Neural cell (in vitro differentiated cells): ENCODE results near the gene PDE7B. TPM values are rescaled to one million over a fixed set of nuclear protein-coding genes. Genes with fewer than 3 reads are reported as not detected.

Experiments used
- H2AFZ ChIP-seq: fragments of 200-600, 300-800 bp; sonication (generic), shearing (Covaris generic); 2 replicates; pipeline ENCODE4 v1.6.0; 2014; ENCODE audit warnings: low read depth, mild to moderate bottlenecking, antibody characterized with exemption, low read length, moderate library complexity
- H3F3A ChIP-seq: fragments of 200-600 bp; shearing (Covaris generic); 2 replicates; pipeline ENCODE4 v1.6.1; 2016; ENCODE audit warnings: mild to moderate bottlenecking, moderate library complexity, mixed read lengths, antibody characterized with exemption, low read length; ENCODE audit not compliant: insufficient read depth, poor library complexity, severe bottlenecking
- H3K27ac ChIP-seq: fragments of 200-600, 300-800 bp; sonication (generic), shearing (Covaris generic); 2 replicates; pipeline ENCODE4 v1.5.1; 2014; ENCODE audit warnings: mild to moderate bottlenecking, low read length, moderate library complexity
- H3K27me3 ChIP-seq: fragments of 300-800, 200-600 bp; sonication (generic), shearing (Covaris generic); 2 replicates; pipeline ENCODE4 v1.6.0; 2014; ENCODE audit warnings: mild to moderate bottlenecking, low read depth, low read length, moderate library complexity; ENCODE audit not compliant: insufficient read depth
- H3K36me3 ChIP-seq: fragments of 300-800, 200-600 bp; sonication (generic), shearing (Covaris generic); 2 replicates; pipeline ENCODE4 v1.5.1; 2014; ENCODE audit warnings: mild to moderate bottlenecking, antibody characterized with exemption, low read length, moderate library complexity; ENCODE audit not compliant: insufficient read depth
- H3K4me2 ChIP-seq: fragments of 300-800, 200-600 bp; sonication (generic), shearing (Covaris generic); 2 replicates; pipeline ENCODE4 v1.6.0; 2014; ENCODE audit warnings: mild to moderate bottlenecking, low read length
- H3K4me3 ChIP-seq: fragments of 300-800, 200-600 bp; sonication (generic), shearing (Covaris generic); 2 replicates; pipeline ENCODE4 v1.5.1; 2014; ENCODE audit warnings: mild to moderate bottlenecking, low read length, moderate library complexity
- H3K79me2 ChIP-seq: fragments of 200-600 bp; shearing (Covaris generic); replicated peaks from 2 replicates; pipeline ENCODE4 v1.6.0; 2014; ENCODE audit warnings: mild to moderate bottlenecking, low read length, moderate library complexity; ENCODE audit not compliant: insufficient read depth
- H3K9ac ChIP-seq: fragments of 300-800, 200-600 bp; sonication (generic), shearing (Covaris generic); 2 replicates; pipeline ENCODE4 v1.6.1; 2016; ENCODE audit warnings: mild to moderate bottlenecking, low read length, mixed read lengths
- H3K9me2 ChIP-seq: fragments of 200-600 bp; shearing (Covaris generic); 2 replicates; pipeline ENCODE4 v1.6.1; 2016; ENCODE audit warnings: mild to moderate bottlenecking, low read length, mixed read lengths; ENCODE audit not compliant: insufficient read depth
- H3K9me3 ChIP-seq: fragments of 200-600, 300-800 bp; sonication (generic), shearing (Covaris generic); 2 replicates; pipeline ENCODE4 v1.6.1; 2016; ENCODE audit warnings: mild to moderate bottlenecking, mixed run types, low read length, moderate library complexity, mixed read lengths
- H4K20me1 ChIP-seq: fragments of 200-600 bp; shearing (Covaris generic); 2 replicates; pipeline ENCODE4 v1.6.1; 2016; ENCODE audit warnings: mild to moderate bottlenecking, mixed run types; ENCODE audit not compliant: insufficient read depth
- EP300 ChIP-seq: fragments of 450-650 bp; conservative IDR thresholded peaks from 2 replicates; pipeline ENCODE4 v1.6.1; 2014; ENCODE audit warnings: antibody characterized with exemption, mild to moderate bottlenecking, moderate library complexity; ENCODE audit not compliant: poor library complexity, severe bottlenecking
- EZH2 ChIP-seq: fragments of 200-600, 300-800 bp; shearing (Covaris generic), sonication (generic); IDR thresholded peaks from 2 replicates; pipeline ENCODE4 v1.6.1; 2014; ENCODE audit warnings: antibody characterized with exemption, low read length, borderline replicate concordance, mild to moderate bottlenecking; ENCODE audit not compliant: insufficient read depth, poor library complexity, severe bottlenecking
- MXI1 ChIP-seq: fragments of 450-650 bp; conservative IDR thresholded peaks from 2 replicates; pipeline ENCODE4 v1.6.1; 2014; ENCODE audit warnings: antibody characterized with exemption, mild to moderate bottlenecking; ENCODE audit not compliant: poor library complexity, severe bottlenecking
- POLR2AphosphoS5 ChIP-seq: IDR thresholded peaks from 2 replicates; pipeline ENCODE4 v1.6.1; 2012
- RAD21 ChIP-seq: fragments of 450-650 bp; conservative IDR thresholded peaks from 2 replicates; pipeline ENCODE4 v1.6.1; 2014; ENCODE audit warnings: antibody characterized with exemption, mild to moderate bottlenecking, moderate library complexity
- SMC3 ChIP-seq: fragments of 450-650 bp; conservative IDR thresholded peaks from 2 replicates; pipeline ENCODE4 v1.6.1; 2014; ENCODE audit warnings: antibody characterized with exemption, mild to moderate bottlenecking, moderate library complexity; ENCODE audit not compliant: poor library complexity
- TAF1 ChIP-seq: IDR thresholded peaks from 2 replicates; pipeline ENCODE4 v1.6.1; 2012; ENCODE audit warnings: low read depth
- polyA plus RNA-seq: library from polyadenylated mRNA; depleted of rRNA; stranded (reverse); fragments of >200 nt; gene quantifications from 2 replicates; pipeline ENCODE4 v1.2.3, GENCODE V29; 2014
- TF ChIP-seq, protein P1 (sequence below): fragments of 450-650 bp; IDR thresholded peaks from 2 replicates; pipeline ENCODE4 v1.5.1; 2014; ENCODE audit warnings: antibody characterized with exemption, mild to moderate bottlenecking, moderate library complexity; ENCODE audit not compliant: poor library complexity, severe bottlenecking
- TF ChIP-seq, protein P2 (sequence below): IDR thresholded peaks from 2 replicates; pipeline ENCODE4 v1.6.1; 2012; ENCODE audit warnings: borderline replicate concordance

Gene PDE7B
- polyA plus RNA-seq, 1 donor from 2014 or later: 5.9 TPM

DNA sequence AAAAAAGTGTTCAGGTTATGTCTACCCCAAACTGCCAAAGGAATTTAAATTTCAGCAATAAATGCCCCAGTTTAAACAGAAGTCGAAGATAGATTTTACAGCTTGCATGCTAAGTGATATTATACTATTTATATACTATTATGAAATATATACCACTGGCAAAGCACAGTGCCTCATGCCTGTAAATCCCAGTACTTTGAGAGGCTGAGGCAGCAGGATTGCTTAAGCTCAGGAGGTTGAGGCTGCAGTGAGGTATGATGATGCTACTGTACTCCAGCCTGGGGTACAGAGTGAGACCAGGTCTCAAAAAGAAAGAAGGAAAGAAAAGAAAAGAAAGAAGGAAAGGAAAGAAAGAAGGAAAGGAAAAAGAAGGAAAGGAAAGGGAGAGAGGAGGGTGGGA, 296.6 kb downstream of the PDE7B start:
- Histone ChIP-seq H3K79me2 (no peaks in the 10 kb centered on the region), H3K27me3 (no peaks in the 10 kb centered on the region), H3F3A (no peaks in the 10 kb centered on the region), H3K4me2 (no peak overlapping the region), H3K9ac (no peak overlapping the region), H3K27ac (no peak overlapping the region), H4K20me1 (no peaks in the 10 kb centered on the region), H3K9me2 (no peaks in the 10 kb centered on the region), H2AFZ (no peak overlapping the region), H3K36me3 (no peaks in the 10 kb centered on the region), H3K4me3 (no peak overlapping the region), H3K9me3 (no peaks in the 10 kb centered on the region)
- TF ChIP-seq EZH2 (no peak), TAF1 (no peak)
- TF ChIP-seq, protein P1, sequence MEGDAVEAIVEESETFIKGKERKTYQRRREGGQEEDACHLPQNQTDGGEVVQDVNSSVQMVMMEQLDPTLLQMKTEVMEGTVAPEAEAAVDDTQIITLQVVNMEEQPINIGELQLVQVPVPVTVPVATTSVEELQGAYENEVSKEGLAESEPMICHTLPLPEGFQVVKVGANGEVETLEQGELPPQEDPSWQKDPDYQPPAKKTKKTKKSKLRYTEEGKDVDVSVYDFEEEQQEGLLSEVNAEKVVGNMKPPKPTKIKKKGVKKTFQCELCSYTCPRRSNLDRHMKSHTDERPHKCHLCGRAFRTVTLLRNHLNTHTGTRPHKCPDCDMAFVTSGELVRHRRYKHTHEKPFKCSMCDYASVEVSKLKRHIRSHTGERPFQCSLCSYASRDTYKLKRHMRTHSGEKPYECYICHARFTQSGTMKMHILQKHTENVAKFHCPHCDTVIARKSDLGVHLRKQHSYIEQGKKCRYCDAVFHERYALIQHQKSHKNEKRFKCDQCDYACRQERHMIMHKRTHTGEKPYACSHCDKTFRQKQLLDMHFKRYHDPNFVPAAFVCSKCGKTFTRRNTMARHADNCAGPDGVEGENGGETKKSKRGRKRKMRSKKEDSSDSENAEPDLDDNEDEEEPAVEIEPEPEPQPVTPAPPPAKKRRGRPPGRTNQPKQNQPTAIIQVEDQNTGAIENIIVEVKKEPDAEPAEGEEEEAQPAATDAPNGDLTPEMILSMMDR: no peak

DNA sequence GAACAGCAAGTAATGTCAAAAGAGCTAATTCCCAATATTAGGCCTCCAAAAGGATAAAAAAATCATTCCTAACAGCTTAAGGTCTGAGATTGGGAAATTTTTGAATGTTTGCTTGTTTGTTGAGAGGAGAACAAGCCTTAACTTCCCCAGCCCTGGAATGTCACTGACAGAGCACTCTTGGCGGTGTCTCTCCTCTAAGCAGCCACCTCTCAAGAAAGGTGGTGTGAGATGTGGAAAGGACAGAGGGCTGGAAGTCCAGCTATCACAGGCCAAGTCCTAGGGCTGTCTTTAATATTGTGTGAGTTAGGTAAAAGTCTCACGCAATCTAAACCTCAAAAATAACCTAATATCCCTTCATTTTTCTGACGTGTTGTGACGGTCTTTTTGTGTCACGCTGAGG, 297.0 kb downstream of the PDE7B start:
- Histone ChIP-seq H3K79me2 (no peaks in the 10 kb centered on the region), H3K36me3 (no peaks in the 10 kb centered on the region), H2AFZ (no peak overlapping the region), H3K9me2 (no peaks in the 10 kb centered on the region), H3K9ac (no peak overlapping the region), H3K27me3 (no peaks in the 10 kb centered on the region), H3K4me2 (no peak overlapping the region), H3F3A (no peaks in the 10 kb centered on the region), H3K4me3 (no peak overlapping the region), H3K9me3 (no peaks in the 10 kb centered on the region), H4K20me1 (no peaks in the 10 kb centered on the region), H3K27ac (no peak overlapping the region)
- TF ChIP-seq SMC3: no peak
- TF ChIP-seq, protein P2, sequence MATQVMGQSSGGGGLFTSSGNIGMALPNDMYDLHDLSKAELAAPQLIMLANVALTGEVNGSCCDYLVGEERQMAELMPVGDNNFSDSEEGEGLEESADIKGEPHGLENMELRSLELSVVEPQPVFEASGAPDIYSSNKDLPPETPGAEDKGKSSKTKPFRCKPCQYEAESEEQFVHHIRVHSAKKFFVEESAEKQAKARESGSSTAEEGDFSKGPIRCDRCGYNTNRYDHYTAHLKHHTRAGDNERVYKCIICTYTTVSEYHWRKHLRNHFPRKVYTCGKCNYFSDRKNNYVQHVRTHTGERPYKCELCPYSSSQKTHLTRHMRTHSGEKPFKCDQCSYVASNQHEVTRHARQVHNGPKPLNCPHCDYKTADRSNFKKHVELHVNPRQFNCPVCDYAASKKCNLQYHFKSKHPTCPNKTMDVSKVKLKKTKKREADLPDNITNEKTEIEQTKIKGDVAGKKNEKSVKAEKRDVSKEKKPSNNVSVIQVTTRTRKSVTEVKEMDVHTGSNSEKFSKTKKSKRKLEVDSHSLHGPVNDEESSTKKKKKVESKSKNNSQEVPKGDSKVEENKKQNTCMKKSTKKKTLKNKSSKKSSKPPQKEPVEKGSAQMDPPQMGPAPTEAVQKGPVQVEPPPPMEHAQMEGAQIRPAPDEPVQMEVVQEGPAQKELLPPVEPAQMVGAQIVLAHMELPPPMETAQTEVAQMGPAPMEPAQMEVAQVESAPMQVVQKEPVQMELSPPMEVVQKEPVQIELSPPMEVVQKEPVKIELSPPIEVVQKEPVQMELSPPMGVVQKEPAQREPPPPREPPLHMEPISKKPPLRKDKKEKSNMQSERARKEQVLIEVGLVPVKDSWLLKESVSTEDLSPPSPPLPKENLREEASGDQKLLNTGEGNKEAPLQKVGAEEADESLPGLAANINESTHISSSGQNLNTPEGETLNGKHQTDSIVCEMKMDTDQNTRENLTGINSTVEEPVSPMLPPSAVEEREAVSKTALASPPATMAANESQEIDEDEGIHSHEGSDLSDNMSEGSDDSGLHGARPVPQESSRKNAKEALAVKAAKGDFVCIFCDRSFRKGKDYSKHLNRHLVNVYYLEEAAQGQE: no peak
- TF ChIP-seq EZH2: no peak
- no peak for TF ChIP-seq POLR2AphosphoS5
- no peak for TF ChIP-seq TAF1
- TF ChIP-seq, protein P1: no peak
- TF ChIP-seq RAD21: no peak
- no peak for TF ChIP-seq EP300
- TF ChIP-seq MXI1: no peak
